Hepatocyte (in vitro differentiated cells): ENCODE measurements around the gene TMEM86B. TPM values are rescaled to one million over a fixed set of nuclear protein-coding genes. Genes with fewer than 3 reads are reported as not detected.

ENCODE experiments used
- DNase-seq: peaks from one replicate; pipeline ENCODE4 v3.0.0-alpha.2; 2016; ENCODE audit warnings: low spot score
- H2AFZ ChIP-seq: fragments of 200-600 bp; sonication (generic); 2 replicates; pipeline ENCODE4 v1.6.0; 2016; ENCODE audit warnings: antibody characterized with exemption, mild to moderate bottlenecking
- H3K27ac ChIP-seq: fragments of 200-600 bp; sonication (generic); 2 replicates; pipeline ENCODE4 v1.5.1; 2016; ENCODE audit warnings: mild to moderate bottlenecking
- H3K27me3 ChIP-seq: fragments of 200-600 bp; sonication (generic); 2 replicates; pipeline ENCODE4 v1.6.1; 2016
- H3K36me3 ChIP-seq: fragments of 200-600 bp; sonication (generic); replicated peaks from 2 replicates; pipeline ENCODE4 v1.5.1; 2016; ENCODE audit warnings: low read depth; ENCODE audit not compliant: insufficient read depth
- H3K4me1 ChIP-seq: fragments of 200-600 bp; sonication (generic); 2 replicates; pipeline ENCODE4 v1.5.1; 2016; ENCODE audit warnings: mild to moderate bottlenecking, moderate library complexity; ENCODE audit not compliant: insufficient read depth
- H3K4me2 ChIP-seq: fragments of 200-600 bp; sonication (generic); 2 replicates; pipeline ENCODE4 v1.6.0; 2016
- H3K4me3 ChIP-seq: fragments of 200-600 bp; sonication (generic); 2 replicates; pipeline ENCODE4 v1.5.1; 2016; ENCODE audit warnings: mild to moderate bottlenecking
- H3K79me2 ChIP-seq: fragments of 200-600 bp; sonication (generic); 2 replicates; pipeline ENCODE4 v1.6.0; 2017; ENCODE audit warnings: mild to moderate bottlenecking
- H3K9me2 ChIP-seq: fragments of 200-600 bp; sonication (generic); replicated peaks from 2 replicates; pipeline ENCODE4 v1.6.0; 2017; ENCODE audit warnings: mild to moderate bottlenecking; ENCODE audit not compliant: insufficient read depth
- H3K9me3 ChIP-seq: fragments of 200-600 bp; sonication (generic); 2 replicates; pipeline ENCODE4 v1.5.1; 2016; ENCODE audit warnings: low read depth, mild to moderate bottlenecking
- H4K20me1 ChIP-seq: fragments of 200-600 bp; sonication (generic); 2 replicates; pipeline ENCODE4 v1.6.0; 2016; ENCODE audit warnings: mild to moderate bottlenecking; ENCODE audit not compliant: insufficient read depth, poor library complexity, severe bottlenecking
- CTCF ChIP-seq: fragments of 200-600 bp; sonication (generic); IDR thresholded peaks from 2 replicates; pipeline ENCODE4 v1.5.1; 2016; ENCODE audit warnings: antibody characterized with exemption, mild to moderate bottlenecking; ENCODE audit not compliant: poor library complexity
- EZH2 ChIP-seq: fragments of 200-600 bp; sonication (generic); IDR thresholded peaks from 2 replicates; pipeline ENCODE4 v1.6.1; 2016; ENCODE audit warnings: antibody characterized with exemption, mild to moderate bottlenecking, borderline replicate concordance
- EZH2phosphoT487 ChIP-seq: fragments of 200-600 bp; sonication (generic); IDR thresholded peaks from one replicate; pipeline ENCODE4 v1.6.1; 2018; ENCODE audit warnings: antibody characterized with exemption, mild to moderate bottlenecking, low read depth, moderate library complexity; ENCODE audit not compliant: unreplicated experiment, severe bottlenecking
- WGBS: methylation state at CpG from one replicate; pipeline ENCODE4 v1.1.6; 2016; ENCODE audit warnings: low lambda C conversion rate; ENCODE audit errors: missing lambda C conversion rate; 5-methylcytosine and 5-hydroxymethylcytosine counted together
- polyA plus RNA-seq: library from polyadenylated mRNA; unstranded; fragments of >200 nt; fragmentation: Nextera tagmentation; extraction: Ambion mirVana; gene quantifications from 2 replicates; pipeline ENCODE4 v1.2.1, GENCODE V29; 2016
- total RNA-seq: library from RNA; depleted of rRNA; stranded (reverse); fragments of >200 nt; gene quantifications from 2 replicates; pipeline ENCODE4 v1.2.3, GENCODE V29; 2014

TMEM86B gene
- total RNA-seq (18.6 and 21.1 TPM in 2 replicates), polyA plus RNA-seq (48.6 and 62.3 TPM in 2 replicates)

- 60% methylated on average over 11 of the region's 12 CpGs for WGBS
- DNase-seq: peak; percentile 83
- Histone ChIP-seq H3K27me3 (no peaks in the 10 kb centered on the region), H3K4me1 (peaks cover 19% of the 10 kb centered on the region), H3K9me2 (no peaks in the 10 kb centered on the region), H3K9me3 (no peaks in the 10 kb centered on the region), H3K4me3 (no peak within 1 kb of the TSS), H3K4me2 (peak within 1 kb of the TSS; percentile 82), H4K20me1 (no peaks in the 10 kb centered on the region), H3K79me2 (peaks cover 21% of the 10 kb centered on the region), H2AFZ (no peak within 1 kb of the TSS), H3K36me3 (no peaks in the 10 kb centered on the region), H3K27ac (peak within 1 kb of the TSS; percentile 97)
- TF ChIP-seq EZH2phosphoT487: no peak
- no peak for TF ChIP-seq EZH2
- TF ChIP-seq CTCF: no peak
These were observed at the start of gene TMEM86B for GRCh38 chr19:55228403-55229031. Gene TMEM86B (minus strand): TSS chr19:55228763. CDS start chr19:55228741, 22 bp downstream.

GRCh38 chr19:55277494-55277893 lies 48.9 kb upstream of the TMEM86B start:
- Histone ChIP-seq H4K20me1 (no peaks in the 10 kb centered on the region), H3K4me3 (no peak overlapping the region), H3K79me2 (peaks cover 12% of the 10 kb centered on the region), H3K4me2 (no peak overlapping the region), H3K9me2 (no peaks in the 10 kb centered on the region), H3K36me3 (no peaks in the 10 kb centered on the region), H3K27me3 (no peaks in the 10 kb centered on the region), H3K9me3 (no peaks in the 10 kb centered on the region), H2AFZ (no peak overlapping the region), H3K27ac (no peak overlapping the region), H3K4me1 (peaks cover 13% of the 10 kb centered on the region)
- DNase-seq: no peak
- 97% methylated on average over 17 of the region's 17 CpGs for WGBS
- TF ChIP-seq CTCF (no peak), EZH2phosphoT487 (no peak), EZH2 (no peak)

GRCh38 chr19:55276720-55277430 lies 48.3 kb upstream of the TMEM86B start:
- H3K4me2 ChIP-seq: no peak overlapping the region

More at GRCh38 chr19:55276720-55277430, 48.3 kb upstream of the TMEM86B start:
- no peaks in the 10 kb centered on the region for H4K20me1 ChIP-seq
- TF ChIP-seq EZH2 (no peak), EZH2phosphoT487 (no peak), CTCF (no peak)
- no peak overlapping the region for H3K27ac ChIP-seq
- no peak for DNase-seq
- H3K9me3 ChIP-seq: no peaks in the 10 kb centered on the region
- H3K36me3 ChIP-seq: no peaks in the 10 kb centered on the region
- H2AFZ ChIP-seq: no peak overlapping the region
- peaks cover 13% of the 10 kb centered on the region for H3K4me1 ChIP-seq
- H3K79me2 ChIP-seq: peaks cover 12% of the 10 kb centered on the region
- 96% methylated on average over 15 of the region's 15 CpGs for WGBS
- H3K27me3 ChIP-seq: no peaks in the 10 kb centered on the region
- no peak overlapping the region for H3K4me3 ChIP-seq
- H3K9me2 ChIP-seq: no peaks in the 10 kb centered on the region
